Hindlimb muscle (tissue), 1 donor: ENCODE data around the gene ETV7. TPM values are rescaled to one million over a fixed set of nuclear protein-coding genes. Genes with fewer than 3 reads are reported as not detected.

Experiments used
- DNase-seq: peaks from one replicate; pipeline ENCODE4 v3.0.0-alpha.2; 2013
- polyA plus RNA-seq: library from polyadenylated mRNA; unstranded; fragments of 120-200 nt; gene quantifications from one replicate; pipeline ENCODE4 v1.2.1, GENCODE V29; 2013; ENCODE audit not compliant: insufficient read length

The ETV7 gene
- polyA plus RNA-seq, 1 donor, result not detected

GRCh38 chr6:36318690-36319435 is 68.6 kb downstream of the ETV7 start:
- DNase-seq, result no peak

- DNase-seq, result no peak
These were observed 69.8 kb downstream of the ETV7 start for GRCh38 chr6:36317623-36318022.

Other genes starting within 250 kb of the ETV7 start
- gene BRPF3, start 190.9 kb downstream of the ETV7 start, polyA plus RNA-seq, result 26.9 TPM
- gene PNPLA1, start 117.6 kb downstream of the ETV7 start, polyA plus RNA-seq, result 0.27 TPM
- 0.28 TPM for gene BNIP5, start 50.8 kb downstream of the ETV7 start, polyA plus RNA-seq
- gene PXT1, start 55.2 kb upstream of the ETV7 start, polyA plus RNA-seq, result not detected
- gene KCTD20, start 55.3 kb upstream of the ETV7 start, polyA plus RNA-seq, result 38.9 TPM
- 28.7 TPM for gene STK38, start 159.8 kb upstream of the ETV7 start, polyA plus RNA-seq
- 276 TPM for gene SRSF3, start 206.7 kb upstream of the ETV7 start, polyA plus RNA-seq